Adipose tissue (tissue), 3 donors: ENCODE results near the gene SAV1. TPM values are rescaled to one million over a fixed set of nuclear protein-coding genes. Genes with fewer than 3 reads are reported as not detected.
A peak's percentile ranks its signal among the peaks of the same experiment; 100 is the strongest.
"Not testable (repeated sequence)": the region's sequence is repeated elsewhere in the genome, so short reads cannot be mapped to it uniquely, and the experiment has no call there.

ENCODE experiments used
- H3K27ac ChIP-seq: one replicate; pipeline ENCODE4 v1.5.1; 2013; ENCODE audit warnings: low read depth, low read length
- WGBS, 3 donors: extraction: QIAGEN DNeasy Blood & Tissue Kit; methylation state at CpG; one replicate each; pipeline ENCODE4 v1.1.7; 2013; 5-methylcytosine and 5-hydroxymethylcytosine counted together
- polyA plus RNA-seq, 3 donors: library from polyadenylated mRNA; stranded (reverse); fragments of 200-250 nt; gene quantifications; one replicate each; pipeline ENCODE4 v1.2.3, GENCODE V29; 2013
- donor health status: healthy with polysubstance abuse.
- donor health status: Bipolar disorder and iron deficiency.
- donor health status: healthy.

Gene SAV1
- polyA plus RNA-seq, 3 donors: 21.5 to 39.7 (median 36.7) TPM

DNA sequence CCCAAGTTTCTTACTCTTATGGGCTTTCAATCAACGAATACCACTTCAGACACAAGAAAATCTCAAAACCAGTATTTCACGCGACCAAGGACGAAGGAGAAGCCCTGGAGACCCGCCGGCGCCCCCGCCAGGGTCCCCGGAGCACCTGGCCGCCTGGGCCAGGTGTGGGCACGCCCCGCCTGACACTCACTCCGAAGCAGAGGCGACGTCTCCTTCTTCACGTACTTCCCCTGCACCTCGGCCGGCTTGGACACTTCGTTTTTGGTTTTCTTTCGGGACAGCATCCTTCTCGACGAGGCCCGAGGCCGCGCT is 466 bp downstream of the SAV1 start:
- peak overlapping the region; percentile 88 for H3K27ac ChIP-seq
- WGBS, 3 donors: 0 to 1% (median 0%) methylated on average over 25 of the region's 25 CpGs

DNA sequence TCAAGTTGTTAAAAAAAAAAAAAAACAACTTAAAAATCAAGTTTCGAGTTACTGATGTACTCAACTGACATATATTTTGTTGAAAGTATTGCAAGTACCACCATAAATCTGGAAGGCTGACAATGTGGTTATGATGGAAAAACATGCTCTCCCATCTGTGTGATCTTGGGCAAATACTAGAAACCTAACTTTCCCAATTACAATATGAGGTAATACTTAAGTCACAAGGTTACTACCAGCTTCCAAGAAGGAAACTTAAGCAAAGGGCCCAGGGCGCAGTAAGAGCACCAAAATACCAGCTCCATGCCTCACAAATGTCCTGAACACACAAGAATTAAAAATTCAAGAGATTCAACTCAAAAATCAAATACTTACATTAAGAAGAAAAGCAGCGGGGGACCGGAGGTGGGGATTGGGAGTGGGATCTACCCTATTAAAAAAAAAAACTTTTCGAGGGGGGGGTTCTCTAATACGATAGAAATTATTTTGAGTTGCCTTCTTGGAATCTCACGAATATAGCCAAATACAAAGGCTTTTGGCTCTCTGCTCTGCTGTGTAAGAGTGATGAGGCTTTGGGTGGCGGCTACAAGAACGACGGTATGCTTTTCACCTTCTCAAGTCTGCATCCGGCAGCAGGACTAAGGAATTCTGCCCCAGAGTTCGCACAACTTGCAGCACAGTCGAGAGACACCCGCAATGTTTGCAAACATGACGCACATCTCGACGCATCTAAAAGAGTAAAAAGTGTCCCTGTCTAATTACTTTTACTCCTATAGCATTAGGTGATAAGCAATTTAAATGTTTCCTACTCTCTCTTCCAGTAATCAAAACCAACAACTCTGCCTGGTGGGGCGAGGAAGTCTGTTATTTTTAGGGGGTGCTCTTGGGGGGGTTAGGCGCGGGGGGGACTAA is 1.1 kb downstream of the SAV1 start:
- H3K27ac ChIP-seq: peak overlapping the region; percentile 88
- WGBS, 3 donors: 0 to 3% (median 3%) methylated on average over 20 of the region's 20 CpGs

DNA sequence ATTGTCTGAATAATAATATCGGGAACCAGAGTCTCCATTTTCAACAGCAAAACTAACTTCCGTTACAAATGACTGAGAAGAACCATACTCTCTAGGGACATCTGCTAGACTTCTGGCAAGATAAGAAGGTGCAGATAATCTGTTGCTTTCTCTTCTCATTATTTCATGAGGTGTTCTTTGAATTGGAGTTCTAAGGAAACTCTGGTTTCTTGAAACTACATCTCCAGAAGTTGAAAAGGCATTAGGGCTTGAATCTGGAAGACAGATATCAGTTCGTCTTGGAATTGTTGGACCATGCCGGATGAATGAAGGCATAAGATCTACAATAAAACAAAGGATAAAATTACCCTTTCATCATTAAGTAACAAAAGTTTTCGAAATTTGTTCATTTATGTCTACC is 2.8 kb downstream of the SAV1 start:
- H3K27ac ChIP-seq: not testable (repeated sequence)
- 55 to 76% (median 68%) methylated on average over 5 of the region's 5 CpGs for WGBS, 3 donors

DNA sequence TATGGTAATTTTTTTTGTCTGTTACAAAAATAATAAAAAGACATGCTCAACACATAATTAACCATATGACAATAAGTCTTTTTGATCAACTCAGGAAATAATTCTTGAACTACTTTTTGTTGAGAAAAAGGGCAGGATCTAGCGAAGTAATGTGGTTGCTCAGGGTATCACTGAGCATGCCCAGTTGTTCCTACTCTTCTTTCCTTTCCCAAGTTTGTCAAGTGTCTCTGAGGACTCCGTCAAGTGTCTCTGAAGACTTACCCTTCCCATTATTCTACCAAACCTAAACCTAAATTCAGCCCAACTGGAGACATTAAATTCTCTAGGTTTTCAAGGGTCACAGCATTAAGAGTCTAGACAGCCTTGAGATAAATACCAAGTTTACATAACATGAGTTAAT is 3.5 kb downstream of the SAV1 start:
- WGBS, 3 donors: 92 to 97% (median 97%) methylated on average over 2 of the region's 2 CpGs
- not testable (repeated sequence) for H3K27ac ChIP-seq

DNA sequence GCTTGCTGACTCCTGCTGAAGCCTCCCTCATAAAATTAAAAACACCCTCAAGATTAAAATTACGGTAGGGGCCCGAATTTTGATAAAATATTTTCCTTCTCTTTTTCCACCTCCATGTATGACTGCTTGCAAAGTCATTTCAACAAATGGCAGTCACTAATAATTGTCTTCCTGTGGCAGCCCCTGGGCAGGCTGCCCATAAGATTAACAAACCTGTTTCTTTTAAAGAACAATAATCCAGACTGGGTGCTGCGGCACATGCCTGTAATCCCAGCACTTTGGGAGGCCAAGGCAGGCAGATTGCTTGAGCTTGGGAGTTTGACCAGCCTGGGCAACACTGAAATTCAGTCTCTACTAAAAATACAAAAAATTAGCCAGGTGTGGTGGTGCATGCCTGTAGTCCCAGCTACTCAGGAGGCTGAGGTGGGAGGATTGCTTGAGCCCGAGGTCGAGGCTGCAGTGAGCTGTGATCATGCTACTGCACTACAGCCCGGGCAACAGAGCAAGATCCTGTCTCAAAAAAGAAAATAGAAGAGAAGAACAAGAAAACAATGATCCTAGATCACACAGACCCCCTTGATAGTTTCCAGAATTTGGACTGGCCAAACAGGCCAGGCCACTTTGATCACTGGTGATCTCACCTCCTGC is 8.7 kb downstream of the SAV1 start:
- H3K27ac ChIP-seq: no peak overlapping the region
- WGBS, 3 donors: 56 to 77% (median 72%) methylated on average over 6 of the region's 6 CpGs

DNA sequence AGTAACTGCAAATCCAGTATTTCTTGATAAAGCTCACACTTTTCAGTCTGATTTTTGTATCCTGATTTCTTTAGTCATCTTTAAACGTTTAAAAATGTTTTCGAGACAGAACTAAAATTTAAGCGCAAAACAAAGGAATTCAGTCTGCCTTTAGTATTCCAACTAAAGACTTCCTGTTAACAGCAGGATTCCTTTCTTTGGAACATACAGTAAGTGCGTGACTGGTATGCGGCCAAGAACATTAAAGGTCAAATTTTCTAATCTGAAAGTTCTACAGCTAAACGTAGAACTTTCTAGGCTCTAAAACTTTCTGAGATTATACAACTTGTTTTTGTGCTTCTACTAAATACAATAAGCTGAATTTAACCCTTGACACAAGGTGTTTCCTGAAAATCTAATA is 9.9 kb downstream of the SAV1 start:
- H3K27ac ChIP-seq: no peak overlapping the region
- WGBS, 3 donors: 14 to 42% (median 35%) methylated on average over 6 of the region's 6 CpGs

DNA sequence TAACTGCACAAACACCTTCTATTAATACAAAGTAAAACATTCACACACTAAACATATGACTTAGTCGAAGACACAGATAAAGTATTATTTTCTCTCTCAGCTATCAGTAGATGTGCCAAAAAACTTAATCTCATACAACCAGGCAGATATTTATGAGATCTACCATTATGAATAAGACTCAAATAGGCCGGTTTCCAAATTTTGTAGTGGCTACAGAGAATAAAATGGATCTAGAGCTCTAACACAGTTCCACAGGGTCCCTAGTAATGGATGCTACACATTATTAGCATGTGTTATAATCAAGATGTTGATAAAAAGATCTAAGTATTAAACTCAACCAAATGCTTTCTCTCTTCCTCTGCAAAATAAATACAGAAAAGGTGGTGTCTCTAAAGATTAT is 10.4 kb downstream of the SAV1 start:
- WGBS, 3 donors: 10 to 43% (median 43%) methylated on average over 2 of the region's 2 CpGs
- no peak overlapping the region for H3K27ac ChIP-seq

DNA sequence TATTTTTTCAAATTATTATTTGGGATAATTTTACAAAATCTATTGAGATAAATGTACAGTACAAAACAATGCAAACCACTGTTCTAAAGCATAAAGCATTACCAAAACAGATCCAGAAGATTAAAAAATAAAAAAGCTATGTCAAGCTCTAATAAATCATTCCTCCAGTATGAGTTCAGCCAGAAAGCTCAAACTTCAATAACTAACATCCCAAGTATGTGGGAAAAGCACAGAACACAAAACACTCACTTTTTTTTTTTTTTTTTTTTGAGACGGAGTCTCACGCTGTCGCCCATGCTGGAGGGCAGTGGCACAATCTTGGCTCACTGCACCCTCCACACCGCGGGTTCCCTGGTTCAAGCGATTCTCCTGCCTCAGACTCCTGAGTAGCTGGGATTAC is 11.3 kb downstream of the SAV1 start:
- 53 to 87% (median 80%) methylated on average over 5 to 6 of the region's 6 CpGs for WGBS, 3 donors
- no peak overlapping the region for H3K27ac ChIP-seq

DNA sequence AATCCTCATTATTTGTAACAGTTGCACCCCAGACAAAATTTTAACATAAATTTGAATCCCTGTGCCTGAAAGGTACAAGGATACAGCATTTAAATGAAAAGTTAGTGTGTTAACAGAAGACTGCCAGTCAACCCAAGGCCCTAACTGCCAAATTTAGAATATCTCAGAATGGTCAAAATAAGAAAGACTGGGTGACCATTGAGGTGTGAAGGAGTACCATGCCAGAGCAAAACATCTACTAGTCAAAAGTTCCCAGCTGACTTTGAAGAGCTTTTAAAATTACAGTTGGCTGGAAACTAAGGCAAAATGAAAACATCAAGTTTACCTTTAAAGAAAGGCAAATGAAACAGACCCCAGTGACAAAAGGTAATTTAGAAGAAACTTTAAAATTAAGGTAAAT is 18.4 kb downstream of the SAV1 start:
- H3K27ac ChIP-seq: no peak overlapping the region

DNA sequence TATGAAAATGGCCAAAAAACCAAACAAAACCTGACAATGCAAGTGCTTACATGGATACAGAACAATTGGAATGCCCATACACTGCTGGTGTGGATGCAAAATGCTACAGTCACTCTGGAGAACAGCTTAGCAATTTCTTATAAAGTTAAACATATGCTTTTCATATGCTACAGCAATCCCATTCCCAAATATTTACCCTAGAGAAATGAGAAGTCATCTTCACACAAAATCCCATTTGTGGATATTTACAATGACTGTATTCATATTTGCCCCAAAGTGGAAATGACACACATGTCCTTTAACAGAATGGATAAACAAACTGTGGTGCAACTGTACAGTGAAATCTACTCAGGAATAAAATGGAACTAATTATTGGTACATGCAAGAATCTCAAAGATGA is 20.4 kb downstream of the SAV1 start:
- no peak overlapping the region for H3K27ac ChIP-seq

DNA sequence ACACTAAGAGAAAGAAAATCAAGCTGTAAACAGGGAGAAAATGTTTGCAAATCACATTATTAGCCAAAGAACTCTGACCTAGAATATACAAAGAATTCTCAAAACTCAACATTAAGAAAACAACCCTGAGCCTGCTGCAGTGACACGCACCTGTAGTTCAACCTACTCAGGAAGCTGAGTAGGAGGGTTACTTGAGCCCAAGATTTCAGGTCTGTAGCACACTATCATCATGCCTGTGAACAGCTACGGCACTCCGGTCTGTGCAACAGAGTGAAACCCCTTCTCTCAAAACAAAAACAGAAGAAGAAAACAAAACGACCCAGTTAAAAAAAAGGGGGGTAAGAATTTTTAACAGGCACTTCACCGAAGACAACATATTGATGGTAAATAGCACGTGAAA is 20.8 kb downstream of the SAV1 start:
- WGBS, 3 donors: 75 to 90% (median 88%) methylated on average over 6 of the region's 6 CpGs
- H3K27ac ChIP-seq: no peak overlapping the region

DNA sequence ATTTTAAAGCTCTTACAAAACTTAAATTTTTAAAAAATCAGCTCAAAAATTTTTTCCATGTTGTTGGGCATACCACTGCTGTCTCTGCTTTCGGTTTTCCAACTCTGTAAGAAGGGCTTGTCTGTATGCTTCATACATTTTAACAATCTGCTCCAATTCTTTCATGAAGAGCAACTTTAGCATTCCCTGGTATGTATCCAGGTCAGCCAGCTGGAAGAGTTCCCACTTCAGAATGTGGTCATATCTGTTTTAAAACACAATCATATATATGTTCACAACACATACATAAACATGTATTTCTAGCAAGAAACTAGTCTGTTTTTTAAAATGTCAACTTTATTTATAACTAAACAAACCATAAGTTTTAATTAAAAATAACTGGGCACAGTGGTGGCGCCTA is 33.0 kb downstream of the SAV1 start:
- no peak overlapping the region for H3K27ac ChIP-seq
- 86 to 92% (median 91%) methylated on average over 2 of the region's 2 CpGs for WGBS, 3 donors

DNA sequence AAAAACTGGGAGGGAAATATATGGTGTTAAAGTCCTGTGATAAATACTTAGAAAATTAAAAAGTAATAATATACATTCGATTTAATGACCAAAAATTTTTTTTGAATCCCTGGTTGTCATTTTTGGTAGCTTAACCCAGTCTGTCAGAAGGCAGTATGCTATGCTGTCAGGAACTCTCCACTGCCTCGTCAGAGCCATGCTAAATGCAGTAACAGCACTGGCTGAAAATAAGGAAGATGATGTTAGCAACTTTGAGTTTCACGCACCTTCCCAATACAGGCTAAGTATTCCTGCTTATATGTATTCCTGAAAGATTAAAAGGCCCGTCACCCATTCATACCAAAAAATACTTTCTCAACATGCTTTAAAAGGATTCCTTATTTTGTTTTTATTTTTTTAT is 34.2 kb downstream of the SAV1 start:
- WGBS, 3 donors: 83 to 88% (median 85%) methylated on average over 4 of the region's 4 CpGs
- no peak overlapping the region for H3K27ac ChIP-seq

DNA sequence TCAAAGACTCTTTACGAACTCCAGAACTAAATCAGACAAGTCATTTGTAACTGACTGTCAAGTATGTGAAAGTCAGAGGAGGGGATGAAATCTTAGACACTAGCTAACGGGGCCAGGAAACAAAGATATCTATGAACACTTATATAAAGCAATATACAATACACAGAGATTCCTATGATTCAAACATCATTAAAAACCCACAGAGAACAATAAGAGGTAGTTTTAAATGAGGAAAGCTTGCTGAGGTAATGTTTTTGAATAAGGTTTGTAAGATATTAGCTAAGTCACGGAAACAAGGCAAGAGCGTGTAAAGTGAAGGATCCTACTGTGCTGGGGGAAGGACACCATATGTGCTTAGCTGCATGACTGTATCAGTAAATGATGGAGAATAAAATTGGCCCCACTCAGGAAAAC is 36.7 kb downstream of the SAV1 start:
- 91 to 95% (median 93%) methylated on average over 4 of the region's 4 CpGs for WGBS, 3 donors
- no peak overlapping the region for H3K27ac ChIP-seq

DNA sequence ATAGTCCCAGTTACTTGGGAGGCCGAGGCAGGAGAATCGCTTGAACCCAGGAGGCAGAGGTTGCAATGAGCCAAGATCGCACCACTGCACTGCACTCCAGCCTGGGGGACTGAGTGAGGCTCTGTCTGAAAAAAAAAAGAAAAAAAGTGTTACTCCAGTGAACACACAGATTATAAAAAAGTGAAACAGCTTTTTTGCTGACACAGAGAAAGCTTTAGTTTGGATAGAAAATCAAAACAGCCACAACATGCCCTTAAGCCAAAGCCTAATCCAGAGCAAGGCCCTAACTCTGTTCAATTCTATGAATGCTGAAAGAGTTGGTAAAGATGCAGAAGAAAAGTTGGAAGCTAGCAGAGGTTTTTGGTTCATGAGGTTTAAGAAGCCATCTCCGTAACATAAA is 43.2 kb downstream of the SAV1 start:
- not testable (repeated sequence) for H3K27ac ChIP-seq
- 96 to 100% (median 98%) methylated on average over 4 of the region's 4 CpGs for WGBS, 3 donors

DNA sequence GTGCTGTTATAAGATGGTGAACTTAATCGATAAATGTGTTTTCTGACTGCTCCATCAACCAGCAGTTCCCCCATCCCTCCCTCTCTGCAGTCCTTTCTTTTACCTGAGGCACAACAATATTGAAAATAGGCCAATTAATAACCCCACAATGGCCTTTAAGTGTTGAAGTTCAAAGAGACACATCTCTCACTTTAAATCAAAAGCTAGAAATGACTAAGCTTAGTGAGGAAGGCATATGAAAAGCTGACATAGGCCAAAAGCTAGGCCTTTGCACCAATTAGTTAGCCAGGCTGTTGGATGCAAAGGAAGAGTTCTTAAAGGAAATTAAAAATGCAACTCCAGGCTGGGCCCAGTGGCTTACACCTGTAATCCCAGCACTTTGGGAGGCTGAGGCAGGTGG is 43.7 kb downstream of the SAV1 start:
- no peak overlapping the region for H3K27ac ChIP-seq

DNA sequence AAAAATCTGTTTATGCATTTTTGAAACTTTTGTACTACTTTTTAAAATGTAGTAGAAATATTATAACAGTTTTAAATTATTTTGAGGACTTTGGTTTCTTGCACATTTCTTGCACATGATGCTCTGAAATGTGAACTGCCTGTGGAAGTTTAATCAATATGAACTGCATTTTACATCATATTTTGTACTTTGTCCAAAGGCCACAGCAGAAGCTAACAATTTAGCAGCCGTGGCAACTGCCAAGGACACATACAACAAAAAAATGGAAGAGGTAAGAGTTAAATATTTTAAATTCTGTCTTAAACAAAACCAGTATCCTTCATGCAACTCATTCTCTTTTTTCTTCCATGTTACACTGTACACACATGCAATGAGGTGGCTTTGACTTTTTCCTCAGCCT is 45.1 kb downstream of the SAV1 start:
- no peak overlapping the region for H3K27ac ChIP-seq
- whole genome bisulfite sequencing, 3 donors: 49 to 94% (median 89%) methylated on average over 1 of the region's 1 CpG

More for the DNA sequence above, 43.7 kb downstream of the SAV1 start:
- WGBS, 3 donors: 95 to 100% (median 100%) methylated on average over 1 of the region's 1 CpG

DNA sequence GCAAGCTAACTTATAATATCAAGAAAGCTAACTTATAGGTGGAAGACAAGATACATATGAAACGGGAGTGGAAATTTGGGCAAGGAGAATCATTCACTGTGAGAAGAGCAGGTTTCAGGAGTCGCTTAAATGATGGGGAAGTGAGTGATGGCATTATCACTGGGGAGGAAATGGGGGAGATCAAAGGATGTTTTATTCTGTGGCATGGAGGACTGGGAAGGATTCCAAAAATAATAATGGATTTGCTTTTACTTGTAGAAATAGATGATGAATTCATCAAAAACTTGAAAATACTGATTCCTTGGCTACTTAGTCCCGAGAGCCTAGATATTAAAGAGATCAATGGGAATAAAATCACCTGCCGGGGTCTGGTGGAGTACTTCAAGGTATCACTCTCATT is 47.8 kb downstream of the SAV1 start:
- 76 to 82% (median 81%) methylated on average over 4 of the region's 4 CpGs for WGBS, 3 donors
- no peak overlapping the region for H3K27ac ChIP-seq

DNA sequence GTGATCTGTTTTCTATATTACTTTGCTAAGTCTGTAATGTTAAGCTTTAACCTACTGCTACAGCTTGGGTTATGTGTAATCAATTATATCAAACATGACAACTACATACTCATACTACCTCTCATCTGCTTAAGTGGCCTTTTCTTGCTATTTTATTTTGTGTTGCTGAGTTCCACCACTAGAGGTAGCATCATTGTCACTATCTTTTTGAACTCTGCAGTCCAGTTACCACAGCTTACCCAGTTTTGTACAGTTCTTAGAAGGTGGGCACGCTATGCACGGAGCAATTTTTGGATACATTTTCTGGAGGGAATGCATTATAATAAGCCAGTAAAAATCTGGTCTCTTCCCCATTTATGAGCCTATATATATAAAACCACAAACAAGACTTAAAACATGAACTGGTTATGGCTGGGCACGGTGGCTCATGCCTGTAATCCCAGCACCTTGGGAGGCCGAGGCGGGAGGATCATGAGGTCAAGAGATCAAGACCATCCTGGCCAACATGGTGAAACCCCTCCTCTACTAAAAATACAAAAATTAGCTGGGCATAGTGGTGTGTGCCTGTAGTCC is 48.5 kb downstream of the SAV1 start:
- no peak overlapping the region for H3K27ac ChIP-seq
- 84 to 87% (median 84%) methylated on average over 5 of the region's 5 CpGs for WGBS, 3 donors

DNA sequence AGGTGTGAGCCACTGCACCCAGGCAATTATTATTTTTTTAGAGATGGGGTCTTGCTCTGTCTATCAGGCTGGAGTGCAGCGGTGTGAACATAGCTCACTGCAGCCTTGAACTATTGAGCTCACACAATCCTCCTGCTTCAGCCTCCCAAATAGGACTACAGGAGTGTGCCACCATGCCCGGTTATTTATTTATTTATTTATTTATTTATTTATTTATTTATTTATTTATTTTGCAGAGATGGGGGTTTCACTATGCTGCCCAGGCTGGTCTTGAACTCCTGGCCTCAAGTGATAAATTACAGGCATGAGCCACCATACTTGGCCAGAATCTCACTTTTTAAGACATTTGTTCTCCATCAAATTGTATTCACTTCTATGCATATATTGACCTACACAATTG is 51.8 kb downstream of the SAV1 start:
- WGBS, 3 donors: 94 to 97% (median 96%) methylated on average over 2 of the region's 2 CpGs
- H3K27ac ChIP-seq: no peak overlapping the region
